GM19397 (cell line): ENCODE measurements around the gene GRN.
"Not testable (repeated sequence)": the region's sequence is repeated elsewhere in the genome, so short reads cannot be mapped to it uniquely, and the experiment has no call there.

Experiments
- ATAC-seq: cut with Tn5 transposase; IDR thresholded peaks from one replicate; pipeline ENCODE4 v1.9.1; 2021; ENCODE audit warnings: mild to moderate bottlenecking, moderate library complexity; ENCODE audit not compliant: unreplicated experiment

Gene GRN

DNA sequence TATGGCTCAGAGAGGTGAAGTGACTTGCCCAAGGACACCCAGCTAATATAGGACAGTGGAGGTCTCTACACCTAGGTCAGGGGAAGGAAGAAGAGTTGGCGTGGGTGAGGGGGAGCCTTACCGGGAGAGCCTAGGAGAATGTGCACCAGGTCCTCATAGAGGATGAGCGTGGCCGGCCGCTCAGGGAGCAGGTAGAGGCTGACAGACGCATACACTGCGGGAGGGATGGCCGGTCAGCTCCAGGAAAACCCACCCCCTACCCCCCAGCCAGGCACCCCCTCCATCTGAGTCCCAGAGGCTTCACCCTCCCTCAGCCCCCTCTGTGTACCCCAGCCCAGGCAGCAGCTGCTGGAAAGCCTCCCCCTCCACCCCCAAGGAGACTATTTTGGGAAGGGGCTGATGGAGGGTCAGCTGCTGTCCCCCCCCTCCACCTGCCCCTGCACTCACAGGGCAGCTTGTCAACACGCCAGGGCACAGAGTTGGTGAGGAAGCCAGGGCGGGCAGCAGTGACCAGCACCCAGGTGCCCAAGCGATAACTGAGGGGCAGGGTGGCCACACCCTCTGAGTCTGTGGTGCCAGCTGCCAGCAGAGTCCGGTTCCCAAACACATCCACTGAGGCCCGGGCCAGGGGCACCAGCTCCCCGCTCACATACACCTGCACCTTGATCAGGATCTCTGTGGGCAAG is 14.5 kb downstream of the GRN start:
- ATAC-seq: no peak

GRCh38 chr17:44360144-44360533 is 15.0 kb downstream of the GRN start:
- ATAC-seq: no peak

DNA sequence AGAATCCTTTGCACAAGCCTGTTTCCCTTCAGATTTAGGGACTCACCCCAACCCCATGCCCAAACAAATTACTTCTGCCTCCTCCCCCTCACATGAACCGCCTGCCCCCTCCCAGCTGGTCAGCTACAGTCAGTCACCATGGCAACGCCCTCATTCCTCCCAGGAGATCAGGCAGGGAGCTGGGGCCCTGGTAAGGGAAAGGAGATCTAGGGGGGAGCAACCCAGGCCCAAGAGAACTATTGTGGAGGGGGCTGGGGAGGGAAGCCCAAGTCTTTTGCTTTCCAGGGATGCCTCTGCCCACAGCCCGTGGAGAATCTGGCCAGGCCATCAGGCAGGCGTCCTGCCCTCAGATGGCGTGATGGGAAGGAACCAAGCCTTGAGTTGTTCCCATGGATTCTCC is 15.7 kb downstream of the GRN start:
- no peak for ATAC-seq

DNA sequence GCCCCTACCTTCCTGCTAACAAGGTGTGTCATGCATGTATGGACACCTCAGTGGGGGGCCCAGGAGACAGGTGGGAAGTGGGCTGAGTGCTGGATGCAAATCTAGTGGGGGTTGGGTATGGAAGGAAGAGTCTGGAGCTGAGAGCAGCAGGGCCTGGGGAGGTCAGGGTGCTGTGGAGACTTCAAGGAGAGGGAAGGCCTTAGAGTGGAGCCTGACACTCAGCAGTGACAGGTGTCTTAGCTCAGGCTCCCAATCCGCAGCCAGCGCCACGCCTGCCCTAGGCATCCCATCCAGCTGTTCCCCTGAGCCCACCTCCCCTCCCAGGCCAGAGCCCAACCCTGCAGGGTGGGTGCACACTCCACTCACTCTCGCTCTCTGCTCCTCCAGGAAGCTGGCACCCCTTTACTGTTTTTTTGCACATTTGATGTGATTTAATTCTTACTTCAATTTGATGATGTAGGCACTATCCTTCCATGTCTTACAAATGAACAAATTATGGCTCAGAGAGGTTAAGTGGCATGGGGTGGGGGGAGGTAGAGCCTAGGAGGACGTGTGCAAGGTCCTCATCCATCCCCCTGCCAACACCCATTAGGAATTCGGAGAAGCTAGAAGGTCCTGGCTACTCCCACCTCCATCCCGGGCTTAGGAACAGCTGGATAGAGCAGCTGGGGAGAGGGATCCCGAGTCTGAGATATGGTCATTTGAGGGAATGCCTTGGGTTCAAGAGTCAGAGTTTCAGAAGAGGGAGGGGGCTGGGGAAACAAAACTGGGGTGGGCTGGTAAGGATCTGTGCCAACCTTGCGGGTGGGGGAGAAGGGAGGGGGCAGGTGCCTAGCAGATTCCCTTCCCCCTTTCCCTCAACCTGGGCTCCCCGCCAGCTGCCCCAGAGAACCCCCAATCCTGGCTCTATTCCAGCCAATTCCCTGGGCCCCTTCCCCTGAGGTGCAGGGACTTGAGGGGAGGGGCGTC is 16.5 kb downstream of the GRN start:
- no peak for ATAC-seq

DNA sequence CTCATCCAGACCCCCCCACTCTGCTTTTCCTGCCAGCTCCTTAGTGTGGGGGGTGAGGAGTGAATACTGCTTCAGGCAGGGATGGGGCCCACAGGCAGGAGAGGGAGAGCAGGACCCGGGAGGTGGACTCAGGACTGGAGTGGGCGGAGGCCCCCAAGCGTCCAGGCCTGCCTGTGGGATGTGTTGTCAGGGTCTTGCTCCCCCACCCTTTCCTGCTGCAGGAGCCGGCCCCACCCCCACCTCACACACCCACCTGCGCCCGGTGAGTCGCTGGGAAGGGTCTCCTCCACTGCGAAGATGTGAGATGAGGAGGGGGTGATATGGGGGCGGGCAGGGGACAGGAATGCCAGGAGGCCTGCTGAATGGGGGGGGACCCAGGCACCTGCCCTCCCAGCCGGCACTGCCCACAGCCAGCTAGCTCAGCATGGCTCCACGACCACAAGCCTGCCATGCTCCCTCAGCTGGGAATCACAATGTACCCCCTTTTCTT is 17.4 kb downstream of the GRN start:
- ATAC-seq: no peak

GRCh38 chr17:44362949-44363612 is 18.0 kb downstream of the GRN start:
- ATAC-seq: no peak

GRCh38 chr17:44363613-44364159 is 18.6 kb downstream of the GRN start, which contains the start of gene FAM171A2:
Gene FAM171A2, minus strand, starts transcription at chr17:44363853. Its CDS starts 139 bp downstream, at chr17:44363714.
- peak; percentile 75 for ATAC-seq

- ATAC-seq: not testable (repeated sequence)
Measured at GRCh38 chr17:44365051-44365450, 19.9 kb downstream of the GRN start.

GRCh38 chr17:44367231-44367979 is 22.3 kb downstream of the GRN start:
- ATAC-seq: no peak

DNA sequence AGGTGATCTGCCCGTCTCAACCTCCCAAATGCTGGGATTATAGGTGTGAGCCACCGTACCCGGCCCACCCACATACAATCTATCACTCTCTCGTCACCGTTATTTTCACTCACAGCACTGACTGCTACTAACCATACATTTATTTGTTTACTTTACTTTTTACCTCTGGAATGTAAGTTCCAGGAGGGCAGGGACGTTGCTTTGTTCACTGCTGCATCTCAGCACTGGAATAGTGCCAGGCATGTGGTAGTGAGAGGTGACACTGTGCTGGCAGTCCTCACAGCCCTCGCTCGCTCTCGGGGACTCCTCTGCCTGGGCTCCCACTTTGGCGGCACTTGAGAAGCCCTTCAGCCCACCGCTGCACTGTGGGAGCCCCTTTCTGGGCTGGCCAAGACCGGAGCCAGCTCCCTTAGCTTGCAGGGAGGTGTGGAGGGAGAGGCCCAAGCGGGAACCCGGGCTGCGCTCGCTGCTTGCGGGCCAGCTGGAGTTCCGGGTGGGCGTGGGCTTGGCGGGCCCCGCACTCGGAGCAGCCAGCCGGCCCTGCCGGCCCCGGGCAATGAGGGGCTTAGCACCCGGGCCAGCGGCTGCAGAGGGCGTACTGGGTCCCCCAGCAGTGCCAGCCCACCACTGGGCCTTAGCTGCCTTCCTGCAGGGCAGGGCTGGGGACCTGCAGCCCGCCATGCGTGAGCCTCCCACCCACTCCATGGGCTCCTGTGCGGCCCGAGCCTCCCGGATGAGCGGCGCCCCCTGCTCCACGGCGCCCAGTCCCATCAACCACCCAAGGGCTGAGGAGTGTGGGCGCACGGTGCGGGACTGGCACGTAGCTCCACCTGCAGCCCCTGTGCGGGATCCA is 23.5 kb downstream of the GRN start:
- ATAC-seq: not testable (repeated sequence)

- ATAC-seq: not testable (repeated sequence)
Measured at GRCh38 chr17:44369414-44370023, 24.4 kb downstream of the GRN start.

DNA sequence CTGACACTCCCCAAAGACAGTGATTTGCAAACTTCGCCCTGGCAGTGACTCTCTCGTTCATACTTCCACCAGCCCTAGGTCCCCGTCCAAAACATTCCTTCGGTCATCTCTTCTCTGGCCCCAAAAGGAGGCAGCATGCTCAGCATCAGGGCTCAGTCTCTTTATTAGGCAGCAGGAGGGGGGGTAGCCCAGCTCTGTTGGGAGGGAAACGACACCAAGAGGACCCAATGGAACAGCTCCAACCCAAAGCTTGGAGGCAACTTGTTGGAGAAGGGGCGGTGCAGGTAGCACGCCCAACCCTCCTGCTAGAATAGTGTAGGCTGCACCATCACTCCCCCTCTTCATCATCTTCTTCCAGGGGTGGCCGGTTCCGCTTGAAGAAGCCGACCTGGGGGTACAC is 26.9 kb downstream of the GRN start:
- no peak for ATAC-seq

DNA sequence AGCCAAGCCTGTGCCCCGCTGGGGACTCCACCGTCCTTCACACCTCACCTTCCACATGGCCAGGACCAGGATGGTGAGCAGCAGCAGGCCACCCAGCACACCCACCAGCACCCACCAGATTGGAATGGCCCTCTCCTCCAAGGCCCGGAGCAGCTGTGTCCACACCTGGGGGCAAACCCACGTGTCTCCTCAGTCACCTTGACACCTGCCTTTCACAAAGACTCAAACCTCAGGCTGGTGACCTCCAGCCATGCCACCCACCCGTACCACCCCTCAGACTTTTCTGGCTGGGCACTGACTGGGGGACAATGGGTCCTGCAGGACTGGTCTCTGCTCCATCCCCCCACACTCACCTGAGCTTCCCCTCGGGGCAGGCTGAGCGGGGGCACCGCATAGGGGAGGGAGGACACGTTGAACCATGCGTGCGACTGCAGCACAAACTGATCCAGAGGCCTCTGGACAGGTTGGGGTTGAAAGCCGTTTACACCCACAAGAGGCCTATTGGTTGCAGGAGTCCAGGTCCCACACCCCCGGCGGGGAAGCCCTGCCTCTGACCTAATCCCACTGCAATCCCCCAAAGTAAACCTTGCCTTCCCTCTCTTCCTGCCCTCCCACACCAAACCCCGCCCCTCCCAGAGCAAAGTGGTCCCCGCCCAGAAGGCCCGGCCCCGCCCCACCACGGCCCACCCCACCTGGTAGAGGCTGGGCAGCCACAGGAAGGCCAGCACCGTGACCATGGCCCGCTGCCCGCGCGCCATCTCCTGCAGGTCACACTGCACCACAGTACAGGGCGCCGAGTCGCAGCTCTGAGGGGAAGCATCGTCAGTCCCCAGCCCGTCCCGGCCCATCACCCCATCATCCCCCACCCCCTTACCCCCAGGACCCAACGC is 29.4 kb downstream of the GRN start:
- no peak for ATAC-seq

DNA sequence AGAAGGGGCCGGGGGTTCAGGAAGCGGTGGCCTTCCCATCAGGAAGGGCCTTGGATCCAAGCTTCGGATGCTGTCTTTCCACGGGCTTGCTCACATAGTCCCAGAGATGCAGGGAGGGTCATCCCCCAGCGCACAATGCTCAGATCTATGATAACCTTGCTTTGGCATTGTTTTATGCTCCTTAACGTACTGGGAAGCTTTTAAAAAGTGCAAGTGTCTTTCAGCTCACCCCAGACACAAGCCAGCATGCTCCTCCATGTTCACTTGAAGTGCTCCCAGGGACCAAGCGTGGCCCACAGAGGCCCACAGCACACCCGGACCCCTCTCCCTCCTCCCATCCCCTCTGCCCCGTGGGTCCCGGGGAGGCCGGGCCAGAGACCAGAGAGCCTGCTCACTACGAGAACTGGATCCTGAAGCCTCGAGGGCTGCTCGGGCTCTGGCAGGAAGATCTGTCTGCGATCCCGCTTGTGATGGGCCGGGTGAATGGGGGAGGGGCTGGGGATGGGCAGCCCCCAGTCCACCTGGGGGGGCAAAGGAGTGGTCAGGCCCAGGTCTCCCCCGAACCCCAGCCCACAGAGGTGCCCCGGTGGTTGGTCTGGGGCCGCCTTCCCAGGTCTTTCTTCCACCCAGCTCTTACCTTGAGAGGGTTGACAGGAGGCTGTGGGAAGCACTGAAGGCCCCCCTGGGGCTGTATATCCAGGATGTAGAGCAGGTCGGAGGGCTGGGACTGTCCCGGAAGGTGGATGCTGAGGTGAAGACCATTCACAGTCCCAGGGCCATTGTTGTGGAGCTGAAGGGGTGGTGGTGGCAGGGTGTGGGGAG is 30.3 kb downstream of the GRN start:
- no peak for ATAC-seq

GRCh38 chr17:44376124-44376523 is 31.0 kb downstream of the GRN start:
- ATAC-seq: no peak

- ATAC-seq: no peak
Measured at GRCh38 chr17:44376779-44377178, 31.7 kb downstream of the GRN start.

DNA sequence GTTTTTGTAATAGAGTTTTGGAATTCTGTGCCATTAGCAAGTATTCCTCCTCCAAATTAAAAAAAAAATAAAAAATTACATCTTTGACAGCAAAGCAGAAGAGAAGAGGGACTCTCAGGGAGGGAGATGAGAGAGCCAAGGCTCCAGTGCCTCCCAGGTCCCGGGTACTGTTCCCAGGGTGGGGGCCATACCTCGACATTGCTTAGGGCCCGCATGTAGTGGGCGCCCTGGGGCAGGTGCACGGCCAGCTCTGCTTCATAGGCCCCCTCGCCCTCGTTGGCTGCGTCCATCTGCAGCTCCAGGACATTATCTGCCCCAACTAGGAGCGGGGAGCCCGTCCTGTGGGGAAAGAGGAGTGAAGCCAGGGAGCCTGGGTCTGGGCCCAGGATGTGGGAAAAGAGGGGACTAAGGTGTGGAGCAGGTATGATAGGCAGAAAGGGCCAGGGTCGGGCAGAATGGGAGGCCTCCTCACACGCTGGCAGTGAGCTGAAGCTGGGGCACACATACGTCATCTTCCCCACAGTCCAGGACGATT is 33.1 kb downstream of the GRN start:
- no peak for ATAC-seq
